H1 (cell line): ENCODE data around the gene PCDH8. TPM values are rescaled to one million over a fixed set of nuclear protein-coding genes. Genes with fewer than 3 reads are reported as not detected.

Experiments
- CTCF ChIA-PET: fragments of 300-600 bp; sonication (Branson Sonifier 250); formaldehyde crosslinking; loops from one replicate; lab custom pipeline; 2021; ENCODE audit not compliant: partially characterized antibody; lab: Charles Lee
- POLR2A ChIA-PET: fragments of 300-600 bp; sonication (Branson Sonifier 250); formaldehyde crosslinking; loops from one replicate; lab custom pipeline; 2021; ENCODE audit warnings: inconsistent platforms; ENCODE audit not compliant: partially characterized antibody; lab: Charles Lee
- DNase-seq, 2 experiments: peaks; one replicate each; pipeline versions ENCODE4 v3.0.0 to v3.0.0-alpha.2; 2010 to 2022; ENCODE audit warnings: low spot score in 2 of 2, low read depth in 1 of 2, mixed read lengths in 1 of 2
- FAIRE-seq: peaks from 2 replicates; lab custom pipeline; 2011; peaks lifted over from hg19 to GRCh38; lab: Jason Lieb, UNC
- H2AFZ ChIP-seq: 2 replicates; pipeline ENCODE4 v1.8.1; 2012; ENCODE audit warnings: low read length, inconsistent platforms
- H2AK5ac ChIP-seq: 2 replicates; pipeline ENCODE4 v1.6.1; 2013; ENCODE audit warnings: low read depth, low read length
- H2BK120ac ChIP-seq: replicated peaks from 2 replicates; pipeline ENCODE3; 2013; ENCODE audit warnings: low read depth, low read length, inconsistent platforms
- H2BK12ac ChIP-seq: 2 replicates; pipeline ENCODE4 v1.6.1; 2013; ENCODE audit warnings: low read depth, low read length
- H2BK15ac ChIP-seq: 2 replicates; pipeline ENCODE4 v1.6.1; 2013; ENCODE audit warnings: low read length
- H2BK20ac ChIP-seq: 2 replicates; pipeline ENCODE4 v1.6.1; 2013; ENCODE audit warnings: low read length
- H2BK5ac ChIP-seq: 2 replicates; pipeline ENCODE4 v1.6.1; 2013; ENCODE audit warnings: low read depth, low read length
- H3K14ac ChIP-seq: 2 replicates; pipeline ENCODE4 v1.6.1; 2013; ENCODE audit warnings: inconsistent platforms; ENCODE audit not compliant: insufficient read length
- H3K18ac ChIP-seq: 2 replicates; pipeline ENCODE4 v1.6.1; 2013; ENCODE audit warnings: low read length; ENCODE audit errors: extremely low read depth
- H3K23ac ChIP-seq: 2 replicates; pipeline ENCODE4 v1.6.1; 2013; ENCODE audit warnings: inconsistent platforms; ENCODE audit not compliant: insufficient read length
- H3K23me2 ChIP-seq: 2 replicates; pipeline ENCODE4 v1.6.1; 2013; ENCODE audit warnings: low read depth, low read length
- H3K27ac ChIP-seq: 2 replicates; pipeline ENCODE4 v1.6.1; 2011; ENCODE audit warnings: low read depth, low read length, inconsistent platforms
- H3K27me3 ChIP-seq, 4 experiments: replicated peaks in 1 of 4; 1 replicate in 1 of 4; 2 replicates in 3 of 4; pipeline versions ENCODE4 v1.6.1 to v1.8.1; 2011 to 2013; ENCODE audit warnings: low read length in 3 of 4, mild to moderate bottlenecking in 3 of 4, inconsistent platforms in 2 of 4, mixed read lengths in 2 of 4, moderate library complexity in 1 of 4; ENCODE audit not compliant: control insufficient read depth in 3 of 4, insufficient read depth in 3 of 4; ENCODE audit errors: extremely low read depth in 1 of 4
- H3K36me3 ChIP-seq, 4 experiments: 2 replicates each; pipeline versions ENCODE4 v1.6.1 to v1.8.1; 2011 to 2013; ENCODE audit warnings: mild to moderate bottlenecking in 4 of 4, low read length in 3 of 4, moderate library complexity in 2 of 4, control low read depth in 1 of 4, inconsistent platforms in 1 of 4; ENCODE audit not compliant: insufficient read depth in 4 of 4, control insufficient read depth in 2 of 4
- H3K4ac ChIP-seq: replicated peaks from 2 replicates; pipeline ENCODE3; 2013; ENCODE audit warnings: low read length, low read depth, mixed read lengths, inconsistent platforms; ENCODE audit not compliant: insufficient read length
- H3K4me1 ChIP-seq, 4 experiments: replicated peaks in 1 of 4; 1 replicate in 1 of 4; 2 replicates in 3 of 4; pipeline versions ENCODE4 v1.6.1 to v1.8.1; 2011 to 2013; ENCODE audit warnings: low read length in 3 of 4, inconsistent platforms in 2 of 4, mixed read lengths in 1 of 4; ENCODE audit not compliant: insufficient read depth in 4 of 4, control insufficient read depth in 3 of 4
- H3K4me2 ChIP-seq, 2 experiments: 2 replicates each; pipeline versions ENCODE4 v1.6.1 to v1.8.1; 2011 to 2013; ENCODE audit warnings: low read depth in 2 of 2, low read length in 2 of 2, control low read depth in 1 of 2, inconsistent platforms in 1 of 2, mild to moderate bottlenecking in 1 of 2; ENCODE audit not compliant: insufficient read depth in 1 of 2
- H3K4me3 ChIP-seq, 4 experiments: fragments of 200-600, 300-600 bp in 1 of 4; sonication (generic), shearing (Covaris generic), sonication (Bioruptor Twin) in 1 of 4; 2 replicates each; pipeline versions ENCODE4 v1.5.1 to v1.8.1; 2011 to 2016; ENCODE audit warnings: low read length in 4 of 4, low read depth in 3 of 4, control low read depth in 2 of 4, inconsistent platforms in 2 of 4, mild to moderate bottlenecking in 2 of 4, mixed read lengths in 1 of 4, moderate library complexity in 1 of 4; ENCODE audit not compliant: insufficient read depth in 2 of 4; ENCODE audit errors: extremely low read depth in 1 of 4
- H3K56ac ChIP-seq: replicated peaks from 2 replicates; pipeline ENCODE3; 2013; ENCODE audit warnings: low read depth, mild to moderate bottlenecking, mixed read lengths, low read length, inconsistent platforms; ENCODE audit not compliant: insufficient read length
- H3K79me1 ChIP-seq: 2 replicates; pipeline ENCODE4 v1.6.1; 2013; ENCODE audit warnings: low read depth, low read length, control low read depth
- H3K79me2 ChIP-seq, 2 experiments: 2 replicates each; pipeline versions ENCODE4 v1.6.1 to v1.8.1; 2012 to 2013; ENCODE audit warnings: low read length in 2 of 2, mild to moderate bottlenecking in 2 of 2, inconsistent platforms in 1 of 2; ENCODE audit not compliant: insufficient read depth in 2 of 2, control insufficient read depth in 1 of 2
- H3K9ac ChIP-seq, 4 experiments: replicated peaks in 1 of 4; 1 replicate in 1 of 4; 2 replicates in 3 of 4; pipeline versions ENCODE4 v1.6.1 to v1.8.1; 2011 to 2013; ENCODE audit warnings: low read depth in 3 of 4, low read length in 3 of 4, control low read depth in 2 of 4, mild to moderate bottlenecking in 2 of 4, moderate library complexity in 2 of 4, inconsistent platforms in 1 of 4; ENCODE audit errors: extremely low read depth in 1 of 4
- H3K9me3 ChIP-seq, 2 experiments: 2 replicates each; pipeline versions ENCODE4 v1.6.1 to v1.8.1; 2012 to 2013; ENCODE audit warnings: mild to moderate bottlenecking in 2 of 2, moderate library complexity in 2 of 2, control low read depth in 1 of 2, inconsistent platforms in 1 of 2, low read depth in 1 of 2, low read length in 1 of 2, mixed read lengths in 1 of 2; ENCODE audit not compliant: insufficient read depth in 2 of 2
- H4K20me1 ChIP-seq, 2 experiments: replicated peaks in 1 of 2; 2 replicates each; pipeline versions ENCODE3 to v1.8.1; 2011 to 2013; ENCODE audit warnings: inconsistent platforms in 2 of 2, low read length in 2 of 2, mild to moderate bottlenecking in 1 of 2; ENCODE audit not compliant: insufficient read depth in 2 of 2, control insufficient read depth in 1 of 2
- H4K5ac ChIP-seq: 2 replicates; pipeline ENCODE4 v1.6.1; 2013; ENCODE audit warnings: low read length, low read depth, mixed read lengths, inconsistent platforms; ENCODE audit not compliant: insufficient read length
- H4K8ac ChIP-seq: 2 replicates; pipeline ENCODE4 v1.8.0; 2013; ENCODE audit warnings: mild to moderate bottlenecking, moderate library complexity, low read length, inconsistent platforms; ENCODE audit not compliant: insufficient read depth; ENCODE audit errors: extremely low read depth
- H4K91ac ChIP-seq: replicated peaks from 2 replicates; pipeline ENCODE3; 2013; ENCODE audit warnings: low read length, mixed read lengths, inconsistent platforms; ENCODE audit not compliant: insufficient read length
- WGBS, 2 experiments: shearing (Covaris generic) in 1 of 2; methylation state at CpG; one replicate each; pipeline versions ENCODE4 v1.1.6 to v1.1.7; 2013 to 2015; ENCODE audit warnings: low lambda C conversion rate in 2 of 2, mixed read lengths in 2 of 2, inconsistent platforms in 1 of 2, low coverage in 1 of 2, missing lambda C conversion rate in 1 of 2; ENCODE audit not compliant: insufficient replicate concordance in 2 of 2, insufficient coverage in 1 of 2, insufficient read length in 1 of 2; ENCODE audit errors: extremely low coverage in 1 of 2, missing lambda C conversion rate in 1 of 2; 5-methylcytosine and 5-hydroxymethylcytosine counted together
- polyA plus RNA-seq, 7 experiments: library from polyadenylated mRNA; depleted of rRNA in 3 of 7; stranded (reverse) in 5 of 7; unstranded in 2 of 7; fragments of >200 nt in 5 of 7; fragments of 200-250 nt in 2 of 7; gene quantifications; 1 replicate in 5 of 7; 2 replicates in 1 of 7; 4 replicates in 1 of 7; pipeline versions ENCODE4 v1.2.1 to v1.2.3, GENCODE V29; 2011 to 2013; ENCODE audit warnings: missing spikeins in 2 of 7, mixed read lengths in 2 of 7
- total RNA-seq: library from RNA; stranded (reverse); fragmentation: NEBNext Ultra II Directional; extraction: Animal tissue kit (Norgen Biotek cat#: 25700); gene quantifications from 2 replicates; pipeline ENCODE4 v1.2.1, GENCODE V29; 2021

PCDH8 gene
- total and polyA plus RNA-seq, 2 of the 8 experiments (the other 6 are each of a cell fraction or from before 2014, with no cell fraction given), result 0.82 to 1.6 TPM

DNA sequence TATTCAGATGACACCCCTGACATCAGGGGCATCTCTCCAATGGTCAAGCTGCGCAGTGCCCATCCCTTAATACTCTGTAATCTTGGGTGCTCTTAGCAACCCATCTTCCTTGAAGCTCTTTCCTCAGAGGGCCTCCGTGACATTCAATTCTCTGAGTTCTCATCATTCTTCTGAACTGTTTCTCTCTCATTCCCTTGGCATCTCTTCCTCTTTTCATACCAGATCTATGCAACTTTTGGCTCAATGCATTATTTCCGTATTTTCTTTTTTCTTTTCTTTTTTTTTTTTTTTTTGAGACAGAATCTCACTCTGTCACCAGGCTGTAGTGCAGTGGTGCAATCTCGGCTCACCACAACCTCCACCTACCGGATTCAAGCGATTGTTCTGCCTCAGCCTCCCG is 53.9 kb downstream of the PCDH8 start:
- no peak overlapping the region for H2BK5ac ChIP-seq
- WGBS, 2 experiments, result 85% methylated on average over 7 of the region's 7 CpGs; no CpG with 5 or more reads in 1 of the 2 experiments
- no peak overlapping the region for H3K23ac ChIP-seq
- no peak overlapping the region for H2BK12ac ChIP-seq
- H3K36me3 ChIP-seq, result no peaks in the 10 kb centered on the region
- no peak overlapping the region for H3K9ac ChIP-seq
- no peaks in the 10 kb centered on the region for H3K79me1 ChIP-seq
- no peaks in the 10 kb centered on the region for H3K9me3 ChIP-seq
- no peak overlapping the region for H3K4me2 ChIP-seq
- no peak overlapping the region for H2AK5ac ChIP-seq
- ChIA-PET CTCF (interaction anchor here (0.9 to 6.0 kb wide), 6 partner anchors 14 to 130 kb away, joined by 3 to 31 read pairs (median 4); no protein-coding TSS in a partner anchor), POLR2A (interaction anchor here (1.7 kb wide), 1 partner anchor 11 kb away, joined by 4 read pairs; no protein-coding TSS in a partner anchor)
- H4K20me1 ChIP-seq, result no peaks in the 10 kb centered on the region
- no peak overlapping the region for H3K14ac ChIP-seq
- no peak overlapping the region for H2AFZ ChIP-seq
- H3K18ac ChIP-seq, result no peak overlapping the region
- no peaks in the 10 kb centered on the region for H3K27me3 ChIP-seq
- H3K56ac ChIP-seq, result no peak overlapping the region
- no peak overlapping the region for H4K91ac ChIP-seq
- H4K5ac ChIP-seq, result no peak overlapping the region
- no peaks in the 10 kb centered on the region; the same call in 1 of the 2 replicates for H3K23me2 ChIP-seq
- no peak overlapping the region for H2BK120ac ChIP-seq
- H2BK15ac ChIP-seq, result no peak overlapping the region
- no peak for DNase-seq
- no peaks in the 10 kb centered on the region for H3K79me2 ChIP-seq
- no peaks in the 10 kb centered on the region for H3K4me1 ChIP-seq
- H3K4ac ChIP-seq, result no peak overlapping the region
- H3K4me3 ChIP-seq, result no peak overlapping the region
- H2BK20ac ChIP-seq, result no peak overlapping the region
- no peak overlapping the region for H4K8ac ChIP-seq
- no peak for FAIRE-seq
- no peak overlapping the region for H3K27ac ChIP-seq
